OCI-LY3 (cell line): ENCODE results near the gene PPP3R1.

ENCODE experiments used
- CTCF ChIP-seq: fragments of 200-600, 300-600 bp; sonication (generic); IDR thresholded peaks from 2 replicates; pipeline ENCODE4 v1.5.1; 2014; ENCODE audit warnings: antibody characterized with exemption, low read length, low read depth
- EZH2phosphoT487 ChIP-seq: fragments of 200-600 bp; shearing (Covaris generic); IDR thresholded peaks from 2 replicates; pipeline ENCODE4 v1.6.1; 2018; ENCODE audit warnings: antibody characterized with exemption, mixed run types, low read depth

GRCh38 chr2:68295516-68295915, 43.2 kb upstream of the PPP3R1 start:
- no peak for TF ChIP-seq EZH2phosphoT487
- TF ChIP-seq CTCF = no peak
